DOHH2 (cell line): ENCODE data around the gene PKP3.

Experiments used
- EZH2phosphoT487 ChIP-seq: fragments of 200-600 bp; sonication (generic); IDR thresholded peaks from 2 replicates; pipeline ENCODE4 v1.6.1; 2017; ENCODE audit warnings: borderline replicate concordance, mild to moderate bottlenecking, antibody characterized with exemption, low read length, moderate library complexity, mixed read lengths
- TF ChIP-seq, protein P1 (sequence below): fragments of 200-600 bp; sonication (generic); IDR thresholded peaks from one replicate; pipeline ENCODE4 v1.5.1; 2014; ENCODE audit warnings: antibody characterized with exemption, mild to moderate bottlenecking, low read depth, low read length; ENCODE audit not compliant: poor library complexity, severe bottlenecking

DNA sequence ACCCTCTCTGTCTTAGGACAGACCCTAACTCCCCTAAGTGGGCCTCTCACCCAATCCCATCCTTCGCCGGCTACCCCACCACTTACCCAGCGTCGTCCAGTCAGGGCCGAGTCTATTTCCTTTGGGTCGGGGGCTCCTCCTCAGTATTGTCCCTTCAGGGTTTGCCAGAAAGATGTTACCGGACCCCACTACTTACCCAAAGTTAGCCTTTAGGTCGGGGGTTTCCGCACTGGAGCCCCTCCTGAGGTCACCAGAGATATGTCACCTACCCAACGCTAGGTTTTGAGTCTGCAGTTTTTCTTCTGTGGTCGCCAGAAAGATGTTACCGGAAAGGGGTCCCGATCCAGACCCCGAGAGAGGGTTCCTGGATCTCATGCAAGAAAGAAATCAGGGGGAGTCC lies 42.6 kb upstream of the PKP3 start:
- TF ChIP-seq, protein P1, sequence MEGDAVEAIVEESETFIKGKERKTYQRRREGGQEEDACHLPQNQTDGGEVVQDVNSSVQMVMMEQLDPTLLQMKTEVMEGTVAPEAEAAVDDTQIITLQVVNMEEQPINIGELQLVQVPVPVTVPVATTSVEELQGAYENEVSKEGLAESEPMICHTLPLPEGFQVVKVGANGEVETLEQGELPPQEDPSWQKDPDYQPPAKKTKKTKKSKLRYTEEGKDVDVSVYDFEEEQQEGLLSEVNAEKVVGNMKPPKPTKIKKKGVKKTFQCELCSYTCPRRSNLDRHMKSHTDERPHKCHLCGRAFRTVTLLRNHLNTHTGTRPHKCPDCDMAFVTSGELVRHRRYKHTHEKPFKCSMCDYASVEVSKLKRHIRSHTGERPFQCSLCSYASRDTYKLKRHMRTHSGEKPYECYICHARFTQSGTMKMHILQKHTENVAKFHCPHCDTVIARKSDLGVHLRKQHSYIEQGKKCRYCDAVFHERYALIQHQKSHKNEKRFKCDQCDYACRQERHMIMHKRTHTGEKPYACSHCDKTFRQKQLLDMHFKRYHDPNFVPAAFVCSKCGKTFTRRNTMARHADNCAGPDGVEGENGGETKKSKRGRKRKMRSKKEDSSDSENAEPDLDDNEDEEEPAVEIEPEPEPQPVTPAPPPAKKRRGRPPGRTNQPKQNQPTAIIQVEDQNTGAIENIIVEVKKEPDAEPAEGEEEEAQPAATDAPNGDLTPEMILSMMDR, result no peak
- TF ChIP-seq EZH2phosphoT487, result no peak
